Neuronal stem cell (in vitro differentiated cells): ENCODE measurements around the gene CNP.

Source experiments
- DNase-seq: peaks from one replicate; pipeline ENCODE4 v3.0.0-alpha.2; 2013; ENCODE audit warnings: low spot score
- H2AFZ ChIP-seq: one replicate; pipeline ENCODE4 v1.6.1; 2013; ENCODE audit warnings: mild to moderate bottlenecking, low read length, inconsistent platforms
- H2AK5ac ChIP-seq: 2 replicates; pipeline ENCODE4 v1.6.1; 2013; ENCODE audit warnings: low read depth, mild to moderate bottlenecking, inconsistent platforms, low read length, moderate library complexity, mixed read lengths
- H2BK120ac ChIP-seq: 2 replicates; pipeline ENCODE4 v1.6.1; 2013; ENCODE audit warnings: low read depth, mild to moderate bottlenecking, inconsistent platforms, low read length, moderate library complexity, mixed read lengths
- H2BK12ac ChIP-seq: one replicate; pipeline ENCODE4 v1.6.1; 2013; ENCODE audit warnings: low read length, inconsistent platforms
- H2BK15ac ChIP-seq: 2 replicates; pipeline ENCODE4 v1.6.1; 2013; ENCODE audit warnings: mild to moderate bottlenecking, low read length, inconsistent platforms, mixed read lengths
- H2BK5ac ChIP-seq: one replicate; pipeline ENCODE4 v1.6.1; 2013; ENCODE audit warnings: inconsistent platforms, mild to moderate bottlenecking, low read length, moderate library complexity
- H3K14ac ChIP-seq: one replicate; pipeline ENCODE4 v1.6.1; 2013; ENCODE audit warnings: low read length, inconsistent platforms
- H3K18ac ChIP-seq: 2 replicates; pipeline ENCODE4 v1.6.1; 2013; ENCODE audit warnings: low read length, inconsistent platforms
- H3K23ac ChIP-seq: 2 replicates; pipeline ENCODE4 v1.6.1; 2013; ENCODE audit warnings: low read depth, mild to moderate bottlenecking, mixed read lengths, low read length, inconsistent platforms; ENCODE audit not compliant: poor library complexity
- H3K27ac ChIP-seq: replicated peaks from 3 replicates; pipeline ENCODE4 v1.5.1; 2013; ENCODE audit warnings: low read length, inconsistent platforms
- H3K27me3 ChIP-seq, 3 experiments: 2 replicates each; pipeline ENCODE4 v1.6.1; 2013; ENCODE audit warnings: low read length in 3 of 3, mild to moderate bottlenecking in 2 of 3, inconsistent platforms in 1 of 3, low read depth in 1 of 3, mixed read lengths in 1 of 3, moderate library complexity in 1 of 3; ENCODE audit not compliant: control insufficient read depth in 3 of 3, insufficient read depth in 3 of 3
- H3K36me3 ChIP-seq, 2 donors: replicated peaks in 1 of 2; 2 replicates each; pipeline ENCODE4 v1.6.1; 2013; ENCODE audit warnings: low read length in 2 of 2; ENCODE audit not compliant: control insufficient read depth in 2 of 2, insufficient read depth in 2 of 2
- H3K4ac ChIP-seq: 2 replicates; pipeline ENCODE4 v1.6.1; 2013; ENCODE audit warnings: inconsistent platforms, mild to moderate bottlenecking, low read length, moderate library complexity
- H3K4me1 ChIP-seq, 2 donors: 1 replicate in 1 of 2; 2 replicates in 1 of 2; pipeline ENCODE4 v1.6.1; 2013; ENCODE audit warnings: low read length in 2 of 2, low read depth in 1 of 2; ENCODE audit not compliant: control insufficient read depth in 2 of 2, insufficient read depth in 1 of 2
- H3K4me2 ChIP-seq: one replicate; pipeline ENCODE4 v1.6.1; 2013; ENCODE audit warnings: mild to moderate bottlenecking, low read length, inconsistent platforms; ENCODE audit not compliant: insufficient read depth, poor library complexity, severe bottlenecking
- H3K4me3 ChIP-seq, 2 donors: 2 replicates each; pipeline ENCODE4 v1.5.1; 2013; ENCODE audit warnings: low read length in 2 of 2, mild to moderate bottlenecking in 2 of 2, inconsistent platforms in 1 of 2, moderate library complexity in 1 of 2
- H3K79me1 ChIP-seq: one replicate; pipeline ENCODE4 v1.6.1; 2013; ENCODE audit warnings: low read depth, mild to moderate bottlenecking, inconsistent platforms, low read length, moderate library complexity
- H3K9ac ChIP-seq: one replicate; pipeline ENCODE4 v1.6.1; 2013; ENCODE audit warnings: mild to moderate bottlenecking, low read depth, low read length, inconsistent platforms; ENCODE audit not compliant: poor library complexity
- H3K9me3 ChIP-seq, 2 donors: replicated peaks in 1 of 2; 2 replicates each; pipeline versions ENCODE3 to v1.6.1; 2013; ENCODE audit warnings: low read length in 2 of 2, mild to moderate bottlenecking in 2 of 2, inconsistent platforms in 1 of 2, low read depth in 1 of 2, mixed read lengths in 1 of 2, moderate library complexity in 1 of 2; ENCODE audit not compliant: control insufficient read depth in 2 of 2, insufficient read depth in 1 of 2
- H4K8ac ChIP-seq: one replicate; pipeline ENCODE4 v1.6.1; 2013; ENCODE audit warnings: low read depth, mild to moderate bottlenecking, inconsistent platforms, low read length, moderate library complexity
- H4K91ac ChIP-seq: one replicate; pipeline ENCODE4 v1.6.1; 2013; ENCODE audit warnings: low read length, low read depth, mild to moderate bottlenecking, inconsistent platforms; ENCODE audit not compliant: poor library complexity
- WGBS, 2 donors: extraction: QIAGEN DNeasy Blood & Tissue Kit; methylation state at CpG; one replicate each; pipeline ENCODE4 v1.1.7; 2013; ENCODE audit warnings: missing lambda C conversion rate in 2 of 2, mixed read lengths in 1 of 2; ENCODE audit not compliant: insufficient read length in 2 of 2, insufficient replicate concordance in 1 of 2; ENCODE audit errors: extremely low coverage in 2 of 2; 5-methylcytosine and 5-hydroxymethylcytosine counted together

The CNP gene

GRCh38 chr17:41959336-41960095, 7.1 kb upstream of the CNP start:
- Histone ChIP-seq H3K4me3 (no peak overlapping the region), H3K27me3 (no peaks in the 10 kb centered on the region), H3K23ac (peak overlapping the region; percentile 75), H3K4me2 (no peak overlapping the region), H3K4me1 (peaks cover 6 to 9% of the 10 kb centered on the region in 2 donors), H2BK15ac (no peak overlapping the region), H3K4ac (no peak overlapping the region), H2AFZ (no peak overlapping the region), H3K27ac (no peak overlapping the region), H3K18ac (peak overlapping the region; percentile 29), H4K91ac (no peak overlapping the region), H2BK5ac (no peak overlapping the region), H2AK5ac (peak overlapping the region; percentile 41), H2BK120ac (peak overlapping the region; percentile 57), H3K14ac (no peak overlapping the region), H4K8ac (no peak overlapping the region), H3K36me3 (peaks cover 4 to 6% of the 10 kb centered on the region in 2 donors), H2BK12ac (peak overlapping the region; percentile 69), H3K9ac (peak overlapping the region; percentile 17), H3K79me1 (no peaks in the 10 kb centered on the region), H3K9me3 (peaks cover 0 to 4% of the 10 kb centered on the region in 2 donors)
- WGBS, 2 donors: no CpG with 5 or more reads among the region's 17 CpGs
- DNase-seq: peak; percentile 37

GRCh38 chr17:41962111-41962510, 4.5 kb upstream of the CNP start:
- Histone ChIP-seq H3K27ac (no peak overlapping the region), H2BK15ac (no peak overlapping the region), H3K4me2 (no peak overlapping the region), H3K9ac (peak overlapping the region; percentile 33), H3K9me3 (peaks cover 0 to 2% of the 10 kb centered on the region in 2 donors), H3K4ac (no peak overlapping the region), H3K4me1 (peaks cover 6 to 14% of the 10 kb centered on the region in 2 donors), H3K79me1 (no peaks in the 10 kb centered on the region), H3K27me3 (no peaks in the 10 kb centered on the region), H3K4me3 (no peak overlapping the region), H2AFZ (no peak overlapping the region), H3K14ac (no peak overlapping the region), H4K8ac (no peak overlapping the region), H3K18ac (no peak overlapping the region), H2BK120ac (no peak overlapping the region), H4K91ac (no peak overlapping the region), H3K36me3 (no peaks in the 10 kb centered on the region), H3K23ac (peak overlapping the region; percentile 23), H2AK5ac (no peak overlapping the region), H2BK5ac (no peak overlapping the region), H2BK12ac (peak overlapping the region; percentile 68)
- no peak for DNase-seq
- WGBS, 2 donors: no CpG with 5 or more reads among the region's 5 CpGs

- H3K4me3 ChIP-seq: no peak overlapping the region
- no peak overlapping the region for H4K8ac ChIP-seq
- no peak overlapping the region for H3K23ac ChIP-seq
- peaks cover 7 to 15% of the 10 kb centered on the region in 2 donors for H3K4me1 ChIP-seq
- no peak overlapping the region for H3K18ac ChIP-seq
- peaks cover 3% of the 10 kb centered on the region for H3K79me1 ChIP-seq
- H2BK12ac ChIP-seq: no peak overlapping the region
- DNase-seq: peak; percentile 79
- no peak overlapping the region for H3K4ac ChIP-seq
- WGBS, 2 donors: no CpG with 5 or more reads among the region's 9 CpGs
- peak overlapping the region; percentile 53 for H3K9ac ChIP-seq
- H3K27me3 ChIP-seq: no peaks in the 10 kb centered on the region
- no peak overlapping the region for H3K4me2 ChIP-seq
- no peak overlapping the region for H2BK120ac ChIP-seq
- H3K27ac ChIP-seq: no peak overlapping the region
- no peak overlapping the region for H4K91ac ChIP-seq
- H2BK15ac ChIP-seq: no peak overlapping the region
- peaks cover 2 to 3% of the 10 kb centered on the region in 2 donors for H3K9me3 ChIP-seq
- H3K14ac ChIP-seq: no peak overlapping the region
- peak overlapping the region; percentile 26 for H2AFZ ChIP-seq
- peaks cover 0 to 3% of the 10 kb centered on the region in 2 donors for H3K36me3 ChIP-seq
- no peak overlapping the region for H2BK5ac ChIP-seq
- no peak overlapping the region for H2AK5ac ChIP-seq
Observed at GRCh38 chr17:41962768-41963434, 3.7 kb upstream of the CNP start.
